GM08714 (cell line): Measurements from ENCODE around the gene ZFYVE28.

Source experiments
- H3K4me3 ChIP-seq: fragments of 200-500 bp; sonication (Bioruptor generic); 2 replicates; pipeline ENCODE4 v1.5.1; 2014; ENCODE audit warnings: mild to moderate bottlenecking, low read length, inconsistent platforms
- ZNF274 ChIP-seq: IDR thresholded peaks from 2 replicates; pipeline ENCODE4 v1.6.1; 2012; ENCODE audit warnings: mild to moderate bottlenecking, low read depth, low read length

ZFYVE28 gene

GRCh38 chr4:2298532-2298991, 119.9 kb downstream of the ZFYVE28 start:
- no peak overlapping the region for H3K4me3 ChIP-seq
- no peak for TF ChIP-seq ZNF274

- no peak overlapping the region for H3K4me3 ChIP-seq
- TF ChIP-seq ZNF274, result no peak
These were observed 120.6 kb downstream of the ZFYVE28 start for GRCh38 chr4:2297606-2298531.

GRCh38 chr4:2296631-2297601, 121.5 kb downstream of the ZFYVE28 start:
- H3K4me3 ChIP-seq, result no peak overlapping the region
- no peak for TF ChIP-seq ZNF274

DNA sequence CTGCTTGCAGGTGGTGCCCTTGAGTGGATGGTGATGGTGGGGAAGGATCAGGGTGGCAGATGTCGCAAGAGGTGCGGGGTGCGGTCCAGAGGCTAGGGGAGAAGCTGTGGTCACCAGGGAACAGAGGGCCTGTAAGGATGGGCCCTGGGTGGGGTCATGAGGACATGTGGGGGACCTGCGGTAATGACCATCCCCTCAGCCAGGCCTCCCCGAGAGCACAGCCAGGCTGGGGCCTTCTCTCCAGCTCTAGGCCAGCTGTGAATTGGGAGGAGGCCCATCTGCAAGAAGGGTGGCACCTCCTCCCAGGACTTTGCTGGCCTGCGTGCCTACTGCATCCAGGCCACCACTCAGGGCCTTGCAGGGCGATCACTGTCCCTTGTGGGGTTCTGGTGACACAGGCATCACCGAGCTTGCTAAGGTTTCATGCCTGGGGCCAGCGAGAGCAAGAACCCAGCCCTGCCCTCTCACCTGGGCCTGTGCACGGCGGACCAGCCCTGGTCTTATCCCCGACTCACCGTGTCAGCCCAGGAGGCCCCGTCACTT, 122.5 kb downstream of the ZFYVE28 start:
- H3K4me3 ChIP-seq, result no peak overlapping the region
- no peak for TF ChIP-seq ZNF274

- TF ChIP-seq ZNF274, result no peak
These were observed 122.9 kb downstream of the ZFYVE28 start for GRCh38 chr4:2295500-2295899.

GRCh38 chr4:2292646-2293108, 125.8 kb downstream of the ZFYVE28 start:
- TF ChIP-seq ZNF274, result no peak
- no peak overlapping the region for H3K4me3 ChIP-seq

More at GRCh38 chr4:2295500-2295899, 122.9 kb downstream of the ZFYVE28 start:
- H3K4me3 ChIP-seq, result no peak overlapping the region

DNA sequence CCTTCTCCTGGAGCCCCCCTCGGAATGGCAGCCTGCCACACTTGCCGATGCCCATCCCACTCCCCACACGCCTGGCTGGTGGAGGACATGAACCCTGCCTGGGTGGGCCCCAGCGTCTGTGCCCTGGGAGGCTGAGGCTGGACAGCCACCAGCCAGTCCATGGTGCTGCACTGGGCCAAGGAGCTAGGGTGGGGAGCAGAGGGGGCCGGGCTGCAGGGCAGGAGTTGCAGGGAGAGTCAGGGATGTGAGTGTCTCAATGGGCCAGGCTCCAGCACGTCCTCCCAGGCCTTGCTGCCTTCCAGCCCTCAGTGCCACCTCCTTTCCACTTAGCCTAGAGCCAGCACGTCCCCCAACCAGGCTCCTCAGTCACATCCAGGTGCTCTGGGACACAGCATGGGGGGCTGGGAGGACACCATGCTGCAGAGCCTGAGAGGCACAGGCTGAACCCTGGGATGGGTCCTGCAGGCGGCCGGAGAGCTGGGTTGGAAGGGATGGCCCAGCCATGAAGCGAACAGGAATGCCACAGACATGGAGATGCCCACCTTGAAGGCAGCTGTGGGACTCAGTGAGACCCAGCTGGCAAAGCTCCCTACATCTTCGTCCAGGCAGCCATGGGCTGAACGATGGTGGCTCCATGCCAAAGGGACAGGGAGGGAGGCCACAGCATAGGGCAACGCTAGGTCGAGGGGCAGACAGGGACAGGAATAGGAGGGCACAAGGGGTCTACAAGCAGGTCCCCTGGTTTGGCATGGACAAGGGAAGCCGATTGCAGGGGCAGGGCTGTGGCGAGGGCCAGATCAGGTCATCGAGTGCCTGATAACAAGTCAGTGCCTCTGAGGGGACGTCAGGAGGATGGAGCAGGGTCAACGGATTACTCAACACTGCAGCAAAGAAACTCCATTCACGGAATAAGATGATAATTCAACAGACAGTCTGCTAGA, 126.5 kb downstream of the ZFYVE28 start:
- no peak overlapping the region for H3K4me3 ChIP-seq
- TF ChIP-seq ZNF274, result no peak

DNA sequence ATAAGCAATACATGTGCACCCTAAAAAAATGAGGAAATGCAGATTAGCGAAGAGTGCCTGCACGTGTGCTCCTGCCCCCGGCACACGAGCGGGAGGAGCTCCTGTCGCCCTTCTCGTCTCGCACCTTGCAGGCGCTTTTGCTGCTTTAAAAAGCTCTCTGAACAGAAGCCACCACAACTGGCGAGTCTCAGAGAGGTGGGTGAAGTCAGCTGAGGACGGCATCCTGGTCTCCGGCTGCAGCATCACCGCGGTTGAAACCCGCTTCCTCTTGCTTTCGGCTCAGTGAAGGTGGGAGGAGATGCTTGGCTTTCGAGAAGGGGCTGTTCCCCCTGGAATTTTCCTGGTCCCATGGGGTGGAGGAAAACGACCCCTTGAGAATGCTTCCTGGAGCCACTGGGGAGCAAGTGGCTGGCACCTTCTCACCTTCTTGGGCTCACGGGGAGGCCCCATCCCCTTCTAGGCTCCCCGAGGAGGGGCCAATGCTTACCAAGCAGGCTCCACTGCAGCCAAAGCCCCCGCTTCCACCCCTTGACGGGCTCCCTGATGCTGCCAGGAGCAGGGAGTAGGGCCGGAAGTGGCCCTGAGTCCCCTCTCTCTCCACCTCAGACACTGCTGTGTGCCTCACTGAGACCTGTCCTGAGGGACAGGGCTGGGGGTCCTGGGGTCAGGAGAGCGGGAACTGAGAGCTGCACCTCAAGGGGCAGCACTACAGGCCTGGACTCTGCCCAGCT, 127.3 kb downstream of the ZFYVE28 start:
- TF ChIP-seq ZNF274, result no peak
- H3K4me3 ChIP-seq, result no peak overlapping the region

- TF ChIP-seq ZNF274, result no peak
- H3K4me3 ChIP-seq, result no peak overlapping the region
These were observed 128.0 kb downstream of the ZFYVE28 start for GRCh38 chr4:2290488-2290887.

DNA sequence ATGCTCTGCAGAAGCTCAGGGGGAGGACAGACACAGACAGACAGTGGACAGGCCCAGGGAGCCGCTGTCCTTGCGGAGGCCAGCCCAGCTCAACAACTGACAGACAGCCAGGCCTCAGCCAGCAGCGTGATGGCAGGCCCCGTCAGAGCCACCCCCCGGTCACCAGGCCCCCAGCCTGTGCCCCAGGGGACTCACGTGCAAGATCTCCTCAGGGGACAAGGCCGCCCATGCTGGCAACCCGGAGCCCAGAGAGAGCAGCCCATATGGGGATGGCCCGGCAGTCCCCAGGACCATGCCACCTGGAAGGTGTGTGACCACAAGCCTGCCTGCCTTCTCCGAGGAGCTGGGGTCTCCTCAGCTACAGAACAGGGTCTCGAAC, 128.5 kb downstream of the ZFYVE28 start:
- no peak for TF ChIP-seq ZNF274
- no peak overlapping the region for H3K4me3 ChIP-seq

- TF ChIP-seq ZNF274, result no peak
- H3K4me3 ChIP-seq, result no peak overlapping the region
These were observed 129.0 kb downstream of the ZFYVE28 start for GRCh38 chr4:2289311-2289954.

DNA sequence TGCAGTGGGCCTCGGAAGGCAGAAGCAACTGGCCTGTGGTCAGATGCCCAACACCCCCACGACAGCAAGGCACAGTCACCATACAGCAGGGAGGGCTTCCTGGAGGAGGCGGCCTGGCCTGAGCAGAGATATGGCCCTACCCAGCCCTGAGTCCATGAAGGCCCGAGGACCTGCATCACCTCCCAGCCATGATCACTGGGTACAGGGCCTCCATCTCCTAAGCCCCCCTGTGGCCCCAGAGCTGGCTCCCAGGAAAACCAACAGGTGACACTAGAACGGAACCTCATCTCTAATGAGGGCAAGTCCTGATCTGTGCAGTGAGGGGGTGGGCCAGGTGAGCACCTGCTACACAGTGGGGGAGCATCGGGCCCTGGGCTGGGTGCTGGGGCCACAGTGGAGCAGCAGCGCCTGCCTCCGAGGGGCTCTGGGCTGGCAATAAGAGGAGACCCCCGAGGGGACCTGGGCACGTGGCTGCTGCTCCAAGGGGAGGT, 130.3 kb downstream of the ZFYVE28 start:
- no peak overlapping the region for H3K4me3 ChIP-seq
- no peak for TF ChIP-seq ZNF274
